SH-SY5Y (cell line): ENCODE measurements around the gene SMCHD1.

Experiments used
- GATA2 ChIP-seq: IDR thresholded peaks from 2 replicates; pipeline ENCODE4 v1.6.1; 2011; ENCODE audit warnings: mild to moderate bottlenecking, low read depth, low read length
- GATA3 ChIP-seq: IDR thresholded peaks from 2 replicates; pipeline ENCODE4 v1.6.1; 2011; ENCODE audit warnings: low read depth, mild to moderate bottlenecking, low read length, moderate library complexity

SMCHD1 gene

DNA sequence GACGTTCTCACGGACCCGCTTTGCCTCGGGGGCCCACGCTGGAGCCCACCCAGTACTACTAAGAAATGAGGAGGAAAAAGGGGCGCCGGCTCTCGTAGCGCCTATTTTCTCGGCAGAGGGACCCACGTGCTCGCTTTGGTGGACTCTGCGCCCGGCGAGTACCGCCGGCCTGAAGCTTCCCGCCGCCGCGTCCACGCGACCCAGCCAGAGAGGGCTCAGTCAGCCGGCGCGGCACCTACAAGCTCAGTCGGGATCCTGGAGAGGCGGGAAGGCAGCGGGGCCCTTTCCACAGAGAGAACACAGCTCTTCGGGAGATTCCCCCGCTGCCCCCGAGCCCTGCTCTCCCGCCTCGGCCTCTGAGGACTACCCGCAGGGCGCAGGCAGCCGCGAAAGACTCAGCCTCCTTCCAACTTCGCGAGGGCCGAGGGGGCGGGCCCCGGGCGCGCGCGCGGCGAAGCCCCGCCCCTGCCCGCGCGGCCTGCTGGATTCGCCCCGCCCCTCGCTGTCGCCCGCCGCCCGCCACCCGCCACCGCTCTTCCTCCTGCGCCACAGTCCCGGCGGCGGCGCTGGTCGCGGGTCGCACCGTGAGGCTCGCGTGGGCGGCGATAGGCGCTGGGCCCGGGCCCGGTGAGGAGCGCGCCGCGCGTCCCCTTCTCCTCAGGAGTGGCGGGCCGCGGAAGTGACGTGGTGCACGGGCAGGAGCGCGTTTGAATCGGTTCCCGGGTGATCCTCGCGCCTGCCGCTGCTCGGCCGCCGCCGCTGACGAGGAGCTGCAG is at the start of gene SMCHD1:
Gene SMCHD1 (plus strand): TSS at position 549 of the 776 bp plus-strand sequence. CDS start 350 bp downstream, outside the sequence.
- TF ChIP-seq GATA3 (no peak), GATA2 (no peak)

DNA sequence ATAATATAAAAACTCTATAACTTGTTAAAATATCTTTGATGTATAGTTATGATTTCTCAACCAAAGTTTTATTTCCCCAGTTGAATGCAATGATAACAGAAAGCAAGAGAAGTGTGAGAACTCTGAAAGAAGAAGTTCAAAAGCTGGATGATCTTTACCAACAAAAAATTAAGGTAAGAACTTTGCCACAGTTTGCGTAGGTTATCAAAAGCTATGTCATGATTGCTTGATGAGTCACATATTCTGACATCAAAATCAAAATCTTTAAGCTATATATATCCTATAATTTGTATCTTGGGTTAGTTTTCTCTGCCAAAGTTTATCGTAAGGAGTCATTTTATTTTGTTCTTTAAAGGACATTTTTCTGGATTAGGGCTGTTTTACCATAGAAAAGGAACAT is 49.2 kb upstream of the SMCHD1 start:
- no peak for TF ChIP-seq GATA3
- no peak for TF ChIP-seq GATA2

DNA sequence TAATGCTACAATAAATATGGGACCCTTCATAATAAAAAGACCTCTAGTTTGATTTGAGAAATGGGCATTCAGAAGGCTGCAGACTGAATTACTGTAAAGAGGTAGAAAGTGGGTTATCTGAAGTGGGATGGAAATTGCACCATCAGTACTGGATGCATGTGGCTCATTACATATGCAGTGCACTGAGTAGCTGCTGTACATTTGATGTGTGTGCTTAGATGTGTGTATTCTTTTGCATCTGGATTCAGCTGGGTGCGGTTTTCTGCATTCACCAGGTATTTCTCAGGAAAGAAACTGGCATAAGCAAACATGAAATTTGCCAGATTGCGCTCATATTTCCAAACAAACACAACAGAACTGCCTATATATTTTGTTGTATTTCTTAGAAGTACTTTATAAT is 45.9 kb upstream of the SMCHD1 start:
- TF ChIP-seq GATA3 (no peak), GATA2 (no peak)

DNA sequence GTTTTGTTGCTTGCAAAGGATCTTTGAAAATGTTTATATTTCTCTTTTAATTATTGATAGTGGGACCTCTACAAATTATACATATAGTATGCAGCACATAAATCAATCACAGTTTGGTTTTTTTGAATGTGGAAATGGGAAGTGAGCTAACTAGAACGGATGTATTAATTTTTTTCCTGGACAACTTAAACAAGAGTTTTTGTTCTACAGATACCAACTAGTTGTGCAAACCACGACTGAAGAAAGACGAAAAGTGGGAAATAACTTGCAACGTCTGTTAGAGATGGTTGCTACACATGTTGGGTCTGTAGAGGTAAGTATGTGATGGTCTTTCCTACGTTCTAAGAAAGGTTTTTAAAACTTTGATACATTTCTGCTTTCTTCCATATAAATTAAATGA is 45.0 kb upstream of the SMCHD1 start:
- no peak for TF ChIP-seq GATA3
- TF ChIP-seq GATA2, result no peak

DNA sequence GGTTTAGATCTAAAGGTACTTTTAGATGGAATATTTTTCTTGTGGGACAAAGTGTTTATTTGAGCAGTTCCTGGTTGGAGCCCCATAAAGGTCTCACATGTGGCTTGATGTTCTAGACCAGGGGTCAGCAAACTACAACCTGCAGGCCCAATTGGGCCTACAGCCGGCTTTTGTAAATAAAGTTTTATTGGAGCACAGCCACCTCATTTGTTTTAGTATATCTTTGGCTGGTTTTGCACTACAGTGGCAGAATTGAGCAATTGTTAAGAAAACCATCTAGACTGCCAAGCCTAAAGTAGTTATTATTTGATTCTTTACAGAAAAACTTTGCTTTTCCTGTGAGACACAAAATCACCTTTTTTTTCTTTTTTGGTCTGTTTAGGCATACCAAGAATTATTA is 42.5 kb upstream of the SMCHD1 start:
- TF ChIP-seq GATA2 (no peak), GATA3 (no peak)

DNA sequence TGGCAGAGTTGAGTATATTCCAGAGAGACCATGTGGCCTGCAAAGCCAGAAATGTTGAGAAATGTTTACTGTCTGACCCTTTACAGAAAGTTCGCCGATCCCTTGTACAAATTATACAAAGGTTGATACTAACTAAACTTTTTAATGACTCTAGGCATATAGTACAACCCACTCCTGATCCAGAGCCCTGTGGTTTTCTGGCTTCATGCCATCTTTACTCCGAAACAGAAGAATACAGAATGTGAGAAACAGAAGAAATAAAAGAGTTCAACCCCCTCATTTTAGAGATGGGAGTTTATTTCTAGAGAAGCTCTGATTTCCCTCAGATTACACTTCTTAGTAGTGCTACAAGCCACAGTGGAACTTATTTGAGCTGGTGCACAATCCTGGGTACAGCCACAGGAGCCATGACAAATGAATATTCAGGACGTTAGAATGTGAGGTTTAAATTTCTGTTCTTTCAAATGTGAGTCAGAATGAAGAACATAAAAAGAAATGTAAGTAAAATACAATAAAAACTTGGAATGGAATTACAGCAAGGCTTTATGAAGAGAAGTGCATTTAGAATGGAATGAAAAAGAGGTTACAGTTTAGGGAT is 38.0 kb upstream of the SMCHD1 start:
- TF ChIP-seq GATA2 (no peak), GATA3 (no peak)

DNA sequence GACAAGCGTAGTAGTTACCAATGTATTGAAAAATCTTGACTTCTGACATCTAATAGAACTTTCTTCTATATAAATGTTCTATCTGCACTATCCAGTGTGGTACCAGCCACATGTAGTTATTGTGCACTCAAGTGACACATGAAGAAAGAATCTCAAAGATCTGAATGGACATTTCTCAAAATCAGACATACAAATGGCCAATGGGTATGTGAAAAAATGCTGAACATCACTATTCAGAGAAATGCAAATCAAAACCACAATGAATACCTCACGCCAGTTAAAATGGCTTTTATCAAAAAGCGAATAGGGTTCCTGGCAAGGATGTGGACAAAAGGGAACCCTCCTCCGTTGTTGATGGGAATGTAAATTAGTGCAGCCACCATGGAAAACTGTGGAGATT is 37.5 kb upstream of the SMCHD1 start:
- no peak for TF ChIP-seq GATA2
- TF ChIP-seq GATA3, result no peak

DNA sequence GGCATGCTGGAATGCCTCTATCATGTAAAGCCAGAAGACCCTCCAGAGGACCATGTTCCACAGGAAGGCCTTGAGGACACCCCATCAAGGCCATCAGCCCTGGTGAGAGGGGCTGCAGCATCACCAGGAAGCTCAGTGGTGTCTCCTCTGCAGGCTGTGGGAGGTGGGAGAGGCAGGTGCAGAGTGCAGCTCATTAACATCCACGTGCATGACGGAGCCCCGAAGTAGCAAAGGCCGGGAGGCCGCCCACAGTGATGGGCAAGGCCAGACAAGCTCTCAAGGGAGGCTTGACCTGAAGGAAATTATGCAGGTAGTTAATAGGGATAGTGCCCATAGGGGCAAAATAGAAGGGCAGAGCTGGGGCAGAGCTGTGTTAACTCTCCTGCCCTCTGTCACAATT is 30.3 kb upstream of the SMCHD1 start:
- TF ChIP-seq GATA2, result no peak
- no peak for TF ChIP-seq GATA3

DNA sequence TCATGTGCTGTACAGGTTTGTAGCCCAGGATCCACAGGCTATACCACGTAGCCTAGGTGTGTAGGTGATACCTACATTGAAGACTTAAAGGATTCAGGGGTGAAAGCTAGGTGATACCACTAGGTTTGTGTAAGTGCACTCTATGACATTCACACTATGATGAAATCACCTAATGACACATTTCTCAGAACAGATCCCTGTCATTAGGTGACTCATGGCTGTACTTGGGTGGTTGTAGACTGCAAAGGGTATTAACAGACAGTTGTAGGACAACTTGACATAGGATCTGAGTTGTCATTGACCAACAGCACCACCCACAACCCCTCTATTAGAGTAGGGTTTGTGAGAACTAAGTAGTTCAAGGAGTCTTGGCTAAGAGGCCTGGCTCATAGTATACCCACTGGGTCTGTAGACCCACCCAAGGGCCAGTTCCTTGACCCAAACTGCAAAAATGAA is 27.7 kb upstream of the SMCHD1 start:
- TF ChIP-seq GATA2 (no peak), GATA3 (no peak)

DNA sequence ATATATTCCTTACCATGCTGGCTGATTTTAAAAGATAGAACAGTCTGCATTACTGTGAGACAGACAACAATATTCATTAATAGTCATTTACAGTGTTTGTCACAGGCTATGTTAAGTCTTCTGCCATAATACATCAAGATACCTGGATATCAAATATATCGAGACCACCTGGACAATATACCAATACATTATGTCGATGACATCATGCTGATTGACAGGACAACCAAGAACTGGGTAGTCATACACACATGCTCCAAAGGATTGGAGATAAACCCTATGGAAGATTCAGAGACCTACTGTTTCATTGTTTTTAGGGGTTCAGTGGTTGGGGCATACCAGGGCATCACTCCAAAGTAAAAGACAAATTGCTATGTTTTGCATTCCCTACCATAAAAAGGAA is 26.5 kb upstream of the SMCHD1 start:
- TF ChIP-seq GATA2 (no peak), GATA3 (no peak)

DNA sequence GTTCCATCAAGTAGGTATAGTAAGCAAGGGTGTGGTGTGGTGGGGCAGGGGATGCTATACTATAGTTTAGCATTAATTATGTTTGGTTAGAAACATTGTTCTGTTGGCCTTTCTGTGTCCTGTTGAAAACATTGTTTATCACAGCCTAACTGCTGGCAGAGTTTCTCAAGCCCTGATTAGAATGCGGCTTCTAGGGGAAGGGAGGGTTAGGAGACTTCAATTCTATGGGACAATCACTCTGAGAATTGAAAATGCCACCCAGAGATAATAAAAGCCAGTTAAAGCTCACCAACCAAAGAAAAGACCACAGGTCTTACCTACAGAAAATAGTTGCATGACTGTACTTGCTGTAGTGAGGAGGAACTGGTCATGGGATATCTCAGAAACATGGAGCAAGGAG is 19.9 kb upstream of the SMCHD1 start:
- TF ChIP-seq GATA3 (no peak), GATA2 (no peak)

DNA sequence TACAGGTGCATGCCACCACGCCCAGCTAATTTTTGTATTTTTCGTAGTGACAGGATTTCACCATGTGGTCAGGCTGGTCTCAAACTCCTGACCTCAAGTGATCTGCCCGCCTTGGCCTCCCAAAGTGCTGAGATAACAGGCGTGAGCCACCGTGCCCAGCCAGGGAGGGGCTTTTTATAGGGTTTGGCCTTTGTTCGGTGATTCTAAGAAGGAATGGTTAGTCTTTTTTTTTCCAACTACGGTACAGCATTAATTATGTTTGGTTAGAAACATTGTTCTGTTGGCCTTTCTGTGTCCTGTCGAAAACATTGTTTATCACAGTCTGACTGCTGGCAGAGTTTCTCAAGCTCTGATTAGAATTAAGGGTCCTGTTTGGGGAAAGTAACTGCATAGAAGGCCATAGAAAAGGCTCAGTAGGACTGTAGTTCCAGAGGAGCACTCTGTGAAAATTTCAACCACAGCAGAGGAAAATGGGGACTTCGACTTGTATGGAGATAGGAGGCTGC is 19.3 kb upstream of the SMCHD1 start:
- TF ChIP-seq GATA2 (no peak), GATA3 (no peak)

DNA sequence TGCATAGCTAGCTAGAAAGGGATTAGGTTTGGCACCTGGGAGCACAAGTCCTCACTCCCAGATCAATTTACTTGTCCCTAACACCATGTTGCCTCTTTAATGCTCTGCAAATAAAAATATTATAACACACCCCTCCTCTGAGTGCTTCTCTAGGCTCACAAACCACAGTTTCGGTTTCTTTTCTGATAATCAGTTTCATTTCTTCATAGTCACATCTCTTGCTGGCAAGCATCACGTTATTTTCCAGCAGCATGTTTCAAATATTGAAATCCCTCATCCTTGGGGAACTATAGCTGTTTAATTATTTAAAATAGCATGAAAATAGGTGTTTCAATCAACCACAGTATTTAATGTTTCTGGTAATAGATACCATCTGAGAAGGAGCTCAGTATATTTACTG is 13.9 kb upstream of the SMCHD1 start:
- TF ChIP-seq GATA3, result no peak
- no peak for TF ChIP-seq GATA2

DNA sequence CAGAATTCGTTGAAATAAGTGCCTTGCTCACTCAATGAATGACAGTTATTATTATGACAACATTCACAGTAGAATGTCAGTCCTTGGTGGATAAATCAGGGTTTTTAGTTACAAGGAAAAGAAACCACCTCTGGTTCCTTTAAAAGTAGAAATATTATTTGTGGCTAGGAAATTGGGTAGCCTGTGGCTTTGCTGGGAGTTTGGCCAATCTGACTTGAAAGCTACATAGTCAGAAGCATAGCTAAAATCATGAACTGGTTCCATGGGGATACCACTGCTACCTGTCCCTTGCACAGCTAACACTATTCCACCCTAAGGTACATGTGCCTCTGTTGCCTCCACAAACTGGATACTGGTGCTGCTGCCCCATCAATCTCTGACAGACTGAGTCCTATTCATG is 12.8 kb upstream of the SMCHD1 start:
- no peak for TF ChIP-seq GATA2
- no peak for TF ChIP-seq GATA3

DNA sequence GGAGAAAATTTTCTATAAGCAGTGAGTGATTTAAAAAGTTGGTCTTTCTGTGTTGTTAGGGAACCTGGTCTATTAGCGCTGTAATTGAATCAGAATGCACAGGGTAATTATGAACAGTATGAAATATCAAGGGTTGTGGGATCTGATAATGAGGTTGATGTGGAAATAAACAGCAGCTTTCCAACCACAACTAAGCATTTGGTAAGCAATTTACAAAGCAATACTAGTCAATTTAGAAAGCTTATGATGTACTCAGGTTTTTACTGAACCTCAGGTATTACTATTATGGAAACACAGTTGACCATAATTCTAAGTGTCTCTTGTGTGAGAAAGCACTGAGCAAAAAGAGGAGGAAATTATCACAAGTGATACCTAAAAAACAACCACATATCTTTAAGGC is 11.0 kb upstream of the SMCHD1 start:
- TF ChIP-seq GATA3, result no peak
- TF ChIP-seq GATA2, result no peak
